DOHH2 (cell line): ENCODE data around the gene PGAP3.

Experiments used
- H3F3A ChIP-seq: fragments of 200-600 bp; sonication (generic), shearing (Covaris generic); 2 replicates; pipeline ENCODE4 v1.6.0; 2016; ENCODE audit warnings: antibody characterized with exemption, mild to moderate bottlenecking; ENCODE audit not compliant: control insufficient read depth, insufficient read depth
- H3K27ac ChIP-seq: fragments of 200-600 bp; sonication (generic); 2 replicates; pipeline ENCODE4 v1.5.1; 2014; ENCODE audit warnings: low read depth, mild to moderate bottlenecking, low read length, moderate library complexity
- H3K27me3 ChIP-seq: fragments of 200-600 bp; sonication (generic); 2 replicates; pipeline ENCODE4 v1.6.1; 2014; ENCODE audit warnings: mild to moderate bottlenecking, low read length, mixed read lengths; ENCODE audit not compliant: control insufficient read depth
- H3K36me3 ChIP-seq: fragments of 200-600 bp; sonication (generic); 2 replicates; pipeline ENCODE4 v1.6.1; 2014; ENCODE audit warnings: mild to moderate bottlenecking, low read length, moderate library complexity, mixed read lengths; ENCODE audit not compliant: control insufficient read depth
- H3K4me1 ChIP-seq: fragments of 200-600 bp; sonication (generic); 2 replicates; pipeline ENCODE4 v1.6.1; 2014; ENCODE audit warnings: mild to moderate bottlenecking, low read length, mixed read lengths; ENCODE audit not compliant: control insufficient read depth
- H3K4me2 ChIP-seq: fragments of 200-600 bp; sonication (generic); 2 replicates; pipeline ENCODE4 v1.6.0; 2014; ENCODE audit warnings: mild to moderate bottlenecking, low read length, moderate library complexity
- H3K4me3 ChIP-seq: fragments of 200-600 bp; sonication (generic); 2 replicates; pipeline ENCODE4 v1.5.1; 2014; ENCODE audit warnings: mild to moderate bottlenecking, low read length, mixed read lengths
- H3K79me2 ChIP-seq: fragments of 200-600 bp; sonication (generic); 2 replicates; pipeline ENCODE4 v1.6.1; 2014; ENCODE audit warnings: mild to moderate bottlenecking, low read length, mixed read lengths; ENCODE audit not compliant: control insufficient read depth
- H3K9me2 ChIP-seq: fragments of 200-600 bp; sonication (generic); replicated peaks from 2 replicates; pipeline ENCODE4 v1.6.1; 2014; ENCODE audit warnings: mild to moderate bottlenecking, low read length, mixed read lengths; ENCODE audit not compliant: control insufficient read depth
- H3K9me3 ChIP-seq: fragments of 200-600 bp; sonication (generic); 2 replicates; pipeline ENCODE4 v1.6.1; 2014; ENCODE audit warnings: antibody characterized with exemption, low read length, mixed read lengths; ENCODE audit not compliant: control insufficient read depth, insufficient read depth
- H4K20me1 ChIP-seq: fragments of 200-600 bp; sonication (generic); 2 replicates; pipeline ENCODE4 v1.6.0; 2014; ENCODE audit warnings: low read depth, mild to moderate bottlenecking, antibody characterized with exemption, low read length, moderate library complexity; ENCODE audit not compliant: control insufficient read depth, insufficient read depth
- CTCF ChIP-seq: fragments of 200-600 bp; sonication (generic); IDR thresholded peaks from one replicate; pipeline ENCODE4 v1.5.1; 2014; ENCODE audit warnings: antibody characterized with exemption, mild to moderate bottlenecking, low read depth, low read length; ENCODE audit not compliant: poor library complexity, severe bottlenecking
- EZH2phosphoT487 ChIP-seq: fragments of 200-600 bp; sonication (generic); IDR thresholded peaks from 2 replicates; pipeline ENCODE4 v1.6.1; 2017; ENCODE audit warnings: borderline replicate concordance, mild to moderate bottlenecking, antibody characterized with exemption, low read length, moderate library complexity, mixed read lengths

The PGAP3 gene

DNA sequence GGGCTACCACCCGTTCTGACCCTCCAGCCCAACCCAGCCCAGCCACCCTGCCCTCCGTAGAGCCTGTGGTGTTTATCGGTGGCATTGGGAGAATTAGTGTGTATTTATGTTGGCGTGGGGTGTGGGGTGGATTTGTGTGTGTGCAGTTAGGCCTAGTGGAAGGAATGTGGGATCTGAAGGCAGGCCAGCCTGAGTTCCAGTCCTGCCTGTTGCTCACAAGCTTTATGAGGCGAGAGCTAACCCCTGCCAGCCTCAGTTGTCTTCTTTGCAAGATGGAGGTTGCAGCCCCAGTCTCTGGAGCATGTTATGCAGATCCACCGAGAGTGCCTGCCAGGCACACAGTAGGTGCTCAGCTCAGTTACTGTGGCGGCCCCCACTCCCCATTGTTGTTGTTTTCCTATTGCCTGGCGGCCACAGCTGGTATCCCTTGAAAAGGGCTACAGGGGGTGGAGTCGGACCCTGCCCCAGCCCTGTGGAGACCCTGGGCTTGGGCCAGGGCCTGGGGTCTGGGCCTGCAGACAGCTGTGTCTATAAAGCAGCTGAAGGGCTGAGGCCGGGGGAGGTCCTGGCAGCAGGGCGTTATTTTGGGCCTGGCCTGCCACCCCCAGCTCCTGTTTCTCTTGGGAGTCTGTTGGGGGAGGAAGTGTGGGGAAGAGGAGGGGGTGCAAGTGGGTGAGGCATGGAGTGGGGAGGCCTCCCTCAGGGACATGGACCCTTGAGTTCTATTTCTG, 17.1 kb upstream of the PGAP3 start:
- peaks cover 19% of the 10 kb centered on the region for H3K27me3 ChIP-seq
- H3K4me1 ChIP-seq = peaks cover 19% of the 10 kb centered on the region
- TF ChIP-seq EZH2phosphoT487 = no peak
- no peak for TF ChIP-seq CTCF
- no peaks in the 10 kb centered on the region for H3K9me3 ChIP-seq
- H3K9me2 ChIP-seq = no peaks in the 10 kb centered on the region
- no peak overlapping the region for H3K27ac ChIP-seq
- no peak overlapping the region for H3K4me3 ChIP-seq
- H3F3A ChIP-seq = 0 out of 2 replicates have a peak, but pooled peaks cover 2% of the 10 kb centered on the region
- H3K79me2 ChIP-seq = no peaks in the 10 kb centered on the region
- no peaks in the 10 kb centered on the region for H3K36me3 ChIP-seq
- H4K20me1 ChIP-seq = no peaks in the 10 kb centered on the region
- no peak overlapping the region for H3K4me2 ChIP-seq

GRCh38 chr17:39703913-39704312, 16.1 kb upstream of the PGAP3 start:
- Histone ChIP-seq H3K4me1 (peaks cover 15% of the 10 kb centered on the region), H3F3A (0 out of 2 replicates have a peak, but pooled peaks cover 2% of the 10 kb centered on the region), H3K4me3 (no peak overlapping the region), H3K79me2 (no peaks in the 10 kb centered on the region), H3K36me3 (no peaks in the 10 kb centered on the region), H3K27ac (no peak overlapping the region), H3K9me2 (no peaks in the 10 kb centered on the region), H3K27me3 (peaks cover 19% of the 10 kb centered on the region), H3K4me2 (no peak overlapping the region), H4K20me1 (no peaks in the 10 kb centered on the region), H3K9me3 (no peaks in the 10 kb centered on the region)
- TF ChIP-seq EZH2phosphoT487 = no peak
- no peak for TF ChIP-seq CTCF

GRCh38 chr17:39702901-39703893, 15.3 kb upstream of the PGAP3 start:
- no peak overlapping the region for H3K27ac ChIP-seq
- H3K9me3 ChIP-seq = no peaks in the 10 kb centered on the region
- H3K4me3 ChIP-seq = no peak overlapping the region
- H3F3A ChIP-seq = 0 out of 2 replicates have a peak, but pooled peaks cover 2% of the 10 kb centered on the region
- H3K27me3 ChIP-seq = peaks cover 19% of the 10 kb centered on the region
- H3K4me2 ChIP-seq = no peak overlapping the region
- H4K20me1 ChIP-seq = no peaks in the 10 kb centered on the region
- TF ChIP-seq EZH2phosphoT487 (no peak), CTCF (no peak)
- H3K4me1 ChIP-seq = peaks cover 12% of the 10 kb centered on the region
- H3K79me2 ChIP-seq = no peaks in the 10 kb centered on the region
- no peaks in the 10 kb centered on the region for H3K36me3 ChIP-seq
- no peaks in the 10 kb centered on the region for H3K9me2 ChIP-seq
